PFSK-1 (cell line): ENCODE measurements around the gene BCL2.

Experiments used
- FOXP2 ChIP-seq: optimal IDR thresholded peaks from 2 replicates; pipeline ENCODE3; 2011; ENCODE audit warnings: borderline replicate concordance, control low read depth, inconsistent platforms; ENCODE audit not compliant: insufficient read depth; ENCODE audit errors: extremely low read length, extremely low read depth
- POLR2AphosphoS5 ChIP-seq: IDR thresholded peaks from 2 replicates; pipeline ENCODE4 v1.6.1; 2012; ENCODE audit warnings: low read depth, mild to moderate bottlenecking, control low read depth, low read length, moderate library complexity
- REST ChIP-seq, 2 experiments: IDR thresholded peaks; 2 replicates each; pipeline versions ENCODE4 v1.6.1 to v1.8.0; 2011 to 2012; ENCODE audit warnings: low read depth in 2 of 2, low read length in 2 of 2, control low read depth in 1 of 2, inconsistent platforms in 1 of 2, mild to moderate bottlenecking in 1 of 2, moderate library complexity in 1 of 2; ENCODE audit not compliant: insufficient read depth in 1 of 2
- SIN3A ChIP-seq: IDR thresholded peaks from 2 replicates; pipeline ENCODE4 v1.6.1; 2012; ENCODE audit warnings: mild to moderate bottlenecking, low read length, moderate library complexity, borderline replicate concordance; ENCODE audit not compliant: insufficient read depth
- TAF1 ChIP-seq: IDR thresholded peaks from 2 replicates; pipeline ENCODE4 v1.6.1; 2012; ENCODE audit warnings: low read length, control low read depth, borderline replicate concordance; ENCODE audit not compliant: insufficient read depth

The BCL2 gene

GRCh38 chr18:63082366-63083019 is 237.1 kb downstream of the BCL2 start:
- TF ChIP-seq TAF1 (no peak), FOXP2 (no peak), SIN3A (no peak), REST (IDR thresholded peaks at IDR 0.05; ENCODE audit: insufficient read depth in 1 of 2, low read depth in 2 of 2, low read length in 2 of 2) (no peak), POLR2AphosphoS5 (no peak)

GRCh38 chr18:63079114-63079513 is 240.5 kb downstream of the BCL2 start:
- TF ChIP-seq REST (IDR thresholded peaks at IDR 0.05; ENCODE audit: insufficient read depth in 1 of 2, low read depth in 2 of 2, low read length in 2 of 2) (no peak), FOXP2 (no peak), POLR2AphosphoS5 (no peak)

DNA sequence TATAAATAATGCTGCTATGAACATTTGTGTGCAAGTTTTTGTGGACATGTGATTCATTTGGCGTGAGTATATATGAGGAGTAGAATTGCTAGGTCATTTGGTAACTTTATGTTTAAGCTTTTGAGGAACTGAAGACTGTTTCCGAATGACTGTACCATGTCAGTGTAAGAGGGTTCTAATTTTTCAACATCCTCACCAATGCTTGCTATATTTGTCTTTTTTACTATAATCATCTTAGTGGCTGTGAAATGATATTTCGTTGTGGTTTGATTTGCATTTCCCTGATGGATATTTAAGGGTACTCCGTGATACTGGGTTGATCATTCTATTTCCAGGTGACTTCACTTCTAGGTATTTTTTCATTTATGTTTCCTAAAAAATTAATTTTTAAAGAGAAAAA is 241.1 kb downstream of the BCL2 start:
- TF ChIP-seq SIN3A (no peak), FOXP2 (no peak), REST (IDR thresholded peaks at IDR 0.05; ENCODE audit: insufficient read depth in 1 of 2, low read depth in 2 of 2, low read length in 2 of 2) (no peak), TAF1 (no peak), POLR2AphosphoS5 (no peak)

- TF ChIP-seq FOXP2 (peak; percentile 36), POLR2AphosphoS5 (no peak; the same call in 1 of the 2 replicates)
Observed at GRCh38 chr18:63074981-63075404, 244.6 kb downstream of the BCL2 start.

GRCh38 chr18:63073481-63073880 is 246.1 kb downstream of the BCL2 start:
- TF ChIP-seq FOXP2 (no peak), POLR2AphosphoS5 (no peak), SIN3A (no peak), REST (IDR thresholded peaks at IDR 0.05; ENCODE audit: insufficient read depth in 1 of 2, low read depth in 2 of 2, low read length in 2 of 2) (no peak), TAF1 (no peak)
